Activated CD8-positive, alpha-beta memory T cell treated with anti-CD3 and anti-CD28 coated beads for 4 hours (primary cell): ENCODE data around the gene AMFR.
A peak's percentile ranks its signal among the peaks of the same experiment; 100 is the strongest.

ENCODE experiments used
- DNase-seq, 2 donors: peaks; one replicate each; pipeline ENCODE4 v3.0.0-alpha.2; 2020; ENCODE audit warnings: low read depth in 2 of 2

AMFR gene

DNA sequence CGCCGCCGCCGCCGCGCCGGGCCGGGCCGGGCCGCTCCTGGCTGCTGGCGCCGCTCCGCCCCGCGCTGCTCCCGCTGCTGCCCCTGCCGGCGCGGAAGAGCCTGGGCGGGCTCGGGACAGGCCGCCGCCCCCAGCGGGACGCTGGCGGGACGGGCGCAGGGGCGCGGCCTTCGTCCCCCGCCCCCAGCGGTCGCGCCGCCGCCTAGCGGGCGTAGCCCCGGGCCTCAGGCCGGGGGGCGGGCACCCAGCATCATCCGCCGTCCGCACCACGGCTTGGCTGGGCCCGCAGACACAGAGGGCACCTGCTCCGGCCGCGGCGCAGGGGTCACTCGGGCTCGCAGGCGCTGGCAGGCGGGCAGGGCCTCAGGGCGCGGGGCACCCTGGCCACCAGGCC, at the start of gene AMFR:
TSS of gene AMFR (minus strand) at position 107 of the 394 bp plus-strand sequence. CDS start 218 bp downstream, outside the sequence.
- peak in 1 of 2 donors; percentile 16 for DNase-seq

DNA sequence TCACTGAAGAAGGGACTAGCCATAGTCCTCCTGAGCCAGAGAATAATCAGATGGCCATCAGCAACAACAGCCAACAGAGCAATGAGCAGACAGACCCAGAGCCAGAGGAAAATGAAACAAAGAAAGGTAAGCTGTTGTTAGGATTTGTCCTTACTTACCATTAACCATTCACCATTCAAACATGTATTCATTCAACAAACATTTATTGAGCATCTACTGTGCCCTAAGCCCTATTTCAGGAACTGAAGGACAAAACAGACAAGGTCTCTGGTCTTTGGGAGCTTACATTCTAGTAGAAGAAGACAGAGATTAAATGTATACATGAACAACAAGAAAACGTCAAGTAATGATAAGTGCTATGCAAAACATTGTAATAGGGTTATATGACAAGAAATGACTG, 45.3 kb upstream of the AMFR start:
- no peak for DNase-seq

DNA sequence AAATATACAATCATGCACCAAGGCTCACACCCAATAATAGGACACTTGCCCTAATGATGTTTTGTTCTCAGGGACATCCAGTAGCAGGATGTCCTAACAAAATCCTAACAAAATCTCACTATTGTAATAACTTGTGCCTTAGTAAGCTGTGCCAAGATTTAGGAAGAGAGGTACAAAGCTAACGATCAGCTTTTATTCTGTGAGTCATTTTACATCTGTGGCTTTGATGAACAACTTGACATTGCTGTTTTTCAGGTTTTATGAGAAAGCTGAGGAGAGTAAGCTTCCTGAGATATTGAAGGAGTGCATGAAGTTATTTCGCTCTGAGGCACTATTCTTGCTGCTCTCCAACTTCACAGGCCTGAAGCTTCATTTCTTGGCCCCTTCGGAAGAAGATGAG, 44.9 kb upstream of the AMFR start:
- DNase-seq = no peak

DNA sequence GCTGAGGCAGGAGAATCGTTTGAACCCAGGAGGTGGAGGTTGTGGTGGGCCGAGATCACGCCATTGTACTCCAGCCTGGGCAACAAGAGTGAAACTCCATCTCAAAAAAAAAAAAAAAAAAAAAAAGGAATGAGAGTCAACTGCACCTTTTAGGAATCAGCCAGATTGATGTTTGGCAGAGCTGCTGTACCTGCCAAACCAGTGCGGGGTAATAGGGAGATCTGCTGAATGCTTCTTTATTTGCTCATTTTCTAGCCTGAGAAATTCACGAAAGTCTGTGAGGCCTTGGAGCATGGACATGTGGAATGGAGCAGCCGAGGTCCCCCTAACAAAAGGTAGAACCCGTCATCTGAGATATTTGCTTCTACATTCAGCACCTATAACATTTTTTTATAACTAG, 44.4 kb upstream of the AMFR start:
- DNase-seq = no peak

DNA sequence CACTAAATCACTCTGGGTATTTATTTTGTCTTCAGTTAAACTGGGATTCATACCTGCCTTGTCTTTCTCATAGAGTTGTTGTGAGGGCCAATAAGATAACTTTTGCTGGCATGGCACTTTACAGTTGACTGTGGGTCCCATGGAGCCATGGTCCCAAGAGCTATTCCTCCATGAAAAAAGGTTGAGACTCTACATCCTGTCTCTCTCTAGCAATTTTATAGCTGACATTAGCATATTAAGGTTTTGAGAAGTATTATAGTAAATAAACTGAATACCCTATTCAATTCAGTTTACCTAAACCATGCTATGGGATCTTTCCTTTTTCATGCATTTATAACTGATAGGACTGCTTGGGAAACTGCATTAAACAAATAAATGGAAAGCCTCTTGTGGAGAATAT, 43.5 kb upstream of the AMFR start:
- DNase-seq = no peak

DNA sequence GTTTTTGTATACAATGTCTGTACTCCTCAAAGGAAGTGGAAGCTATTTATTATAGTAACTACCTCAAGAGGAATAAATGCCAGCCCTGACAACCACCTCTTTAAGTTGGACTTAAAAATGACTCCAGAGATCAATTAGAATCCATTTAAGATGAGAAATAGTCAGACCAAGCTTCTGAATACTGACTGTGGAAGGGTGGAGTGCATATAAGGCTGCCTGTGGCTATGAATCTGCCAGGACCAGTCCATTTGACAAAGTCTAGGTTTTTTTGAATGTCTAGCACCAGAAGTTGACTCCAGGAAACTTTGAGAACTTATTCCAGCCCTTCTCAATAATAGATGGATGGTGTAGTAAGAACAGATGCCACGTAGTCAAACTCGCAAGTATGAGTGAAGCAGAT, 41.0 kb upstream of the AMFR start:
- DNase-seq = no peak

DNA sequence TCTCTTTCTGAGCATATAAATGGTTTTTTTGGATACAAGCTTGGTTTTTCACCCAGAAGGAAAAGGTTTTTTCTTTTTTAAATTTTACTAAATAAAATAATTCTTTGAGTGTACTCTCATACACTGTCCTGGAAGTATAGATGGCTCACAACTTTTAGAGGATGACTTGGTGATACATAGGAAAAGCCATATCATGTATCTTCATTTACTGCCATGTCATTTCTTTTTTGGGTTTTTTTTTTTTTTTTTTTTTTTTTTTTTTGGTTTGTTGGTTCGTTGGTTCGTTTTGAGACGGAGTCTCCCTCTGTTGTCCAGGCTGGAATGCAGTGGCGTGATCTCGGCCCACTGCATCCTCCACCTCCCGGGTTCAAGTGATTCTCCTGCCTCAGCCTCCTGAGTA, 37.8 kb upstream of the AMFR start:
- no peak for DNase-seq

DNA sequence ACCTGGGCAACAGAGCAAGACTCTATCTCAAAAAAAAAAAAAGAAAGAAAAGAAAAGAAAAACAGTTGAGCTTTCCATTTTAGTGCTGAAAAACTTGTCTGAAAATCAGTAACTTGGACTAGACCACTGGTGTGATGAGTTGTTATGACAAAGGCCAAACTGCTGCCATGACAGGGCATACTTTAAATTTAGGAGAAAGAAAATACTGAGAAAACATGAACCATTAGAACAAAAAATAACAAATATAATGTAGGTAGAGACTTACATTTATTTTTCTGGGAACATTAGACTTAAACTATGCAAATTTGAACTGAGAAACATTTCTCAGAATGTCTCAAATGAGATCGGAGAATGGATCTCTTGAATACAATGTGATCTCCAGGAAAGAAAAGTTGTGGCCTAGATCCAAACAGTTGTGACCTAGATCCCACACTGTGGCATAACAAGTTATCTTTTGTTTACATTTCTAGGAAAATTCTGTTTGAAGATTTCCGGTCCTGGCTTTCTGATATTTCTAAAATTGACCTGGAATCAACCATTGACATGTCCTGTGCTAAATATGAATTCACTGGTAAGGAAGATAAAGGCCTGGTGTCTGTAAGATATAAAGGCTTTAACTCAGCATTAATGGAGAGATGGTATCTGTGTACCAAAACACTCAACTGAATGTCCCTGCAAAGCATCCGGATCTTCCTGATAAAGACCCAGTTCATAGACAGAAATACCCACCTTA, 36.9 kb upstream of the AMFR start:
- DNase-seq = no peak

DNA sequence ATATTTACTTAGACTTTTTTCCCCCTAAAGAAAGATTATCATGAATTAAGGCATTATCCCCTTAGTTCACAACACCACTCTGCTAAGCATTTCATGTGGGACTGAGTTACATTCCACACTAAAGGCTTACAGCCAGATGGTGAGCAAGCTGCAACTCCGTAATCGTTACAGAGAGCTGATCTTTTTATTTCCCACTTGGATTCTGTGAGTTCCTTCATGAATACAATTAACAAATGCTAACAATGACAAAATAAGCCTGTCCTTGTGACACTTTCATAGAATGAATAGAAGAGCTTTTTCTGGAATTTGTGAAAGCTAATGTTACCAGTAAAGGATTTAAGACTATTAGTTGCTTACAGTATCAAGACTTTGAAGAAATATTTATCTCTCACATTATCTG, 34.8 kb upstream of the AMFR start:
- DNase-seq = no peak

DNA sequence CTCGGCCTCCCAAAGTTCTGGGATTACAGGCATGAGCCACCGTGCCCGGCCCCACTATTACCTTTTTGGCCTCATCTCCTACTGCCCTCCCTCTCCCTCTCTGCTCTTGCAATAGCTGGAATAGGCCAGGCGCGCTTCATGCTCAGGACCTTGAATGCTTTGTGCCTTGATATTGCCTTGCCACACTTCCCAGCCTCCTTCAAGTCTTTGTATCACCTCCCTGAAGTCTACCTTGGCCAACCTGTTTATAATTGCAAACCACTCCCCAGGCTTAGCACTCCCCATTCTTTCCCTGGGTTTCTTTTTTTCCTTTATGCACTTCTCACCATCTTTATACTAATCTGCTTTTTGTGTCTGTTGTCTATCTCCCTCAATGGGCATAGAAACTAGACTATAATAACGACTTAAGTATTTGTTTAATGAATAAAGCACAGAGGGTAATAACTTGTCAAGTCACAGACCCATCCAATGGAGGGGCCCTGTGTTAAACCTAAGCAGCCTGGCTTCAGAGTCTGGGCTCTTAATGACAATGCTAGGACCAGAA, 32.7 kb upstream of the AMFR start:
- no peak for DNase-seq

DNA sequence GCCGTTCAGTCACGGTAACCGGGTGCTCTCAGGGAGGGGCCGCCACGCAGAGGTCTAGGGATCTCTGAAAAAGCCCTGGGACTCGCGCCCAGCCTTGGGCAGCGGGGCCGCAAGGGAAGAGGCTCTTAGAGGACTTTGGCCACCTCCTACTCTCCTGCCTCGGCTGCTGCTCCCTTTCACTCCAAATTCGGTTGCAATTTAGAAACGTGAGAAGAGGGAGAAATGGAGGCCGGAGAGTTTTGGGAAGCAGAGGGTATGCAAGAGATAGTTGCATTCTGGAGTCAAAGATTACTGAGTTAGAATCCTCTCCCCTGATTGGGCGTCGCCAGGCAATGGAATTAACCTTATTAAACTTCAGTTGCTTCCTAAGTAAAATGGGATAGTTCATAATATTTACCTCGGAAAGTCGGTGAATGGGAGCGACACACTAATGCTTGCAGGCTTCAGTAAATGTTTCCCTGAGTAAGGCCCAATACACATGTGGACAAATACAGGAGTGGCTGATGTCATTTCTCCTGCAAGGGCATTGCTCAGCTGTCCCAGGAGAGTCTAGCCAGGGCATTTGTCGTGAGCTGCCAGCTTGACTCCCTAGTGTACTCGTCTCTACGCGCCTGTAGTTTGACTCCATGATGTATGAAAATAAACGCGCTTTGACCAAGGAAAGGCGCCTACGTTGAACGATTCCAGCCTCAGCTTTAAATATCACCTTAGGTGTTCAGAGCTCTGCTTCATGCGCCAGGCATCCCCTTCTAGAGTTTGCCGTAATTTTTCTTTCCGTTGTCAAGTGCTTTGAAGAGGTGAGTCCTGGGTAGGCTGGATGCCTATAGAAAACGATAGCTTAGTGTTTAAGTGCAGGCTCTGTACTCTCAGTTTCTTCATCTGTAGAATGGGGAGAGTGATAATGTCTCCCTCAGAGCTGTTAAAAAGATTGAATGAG, 26.7 kb upstream of the AMFR start:
- DNase-seq = no peak

DNA sequence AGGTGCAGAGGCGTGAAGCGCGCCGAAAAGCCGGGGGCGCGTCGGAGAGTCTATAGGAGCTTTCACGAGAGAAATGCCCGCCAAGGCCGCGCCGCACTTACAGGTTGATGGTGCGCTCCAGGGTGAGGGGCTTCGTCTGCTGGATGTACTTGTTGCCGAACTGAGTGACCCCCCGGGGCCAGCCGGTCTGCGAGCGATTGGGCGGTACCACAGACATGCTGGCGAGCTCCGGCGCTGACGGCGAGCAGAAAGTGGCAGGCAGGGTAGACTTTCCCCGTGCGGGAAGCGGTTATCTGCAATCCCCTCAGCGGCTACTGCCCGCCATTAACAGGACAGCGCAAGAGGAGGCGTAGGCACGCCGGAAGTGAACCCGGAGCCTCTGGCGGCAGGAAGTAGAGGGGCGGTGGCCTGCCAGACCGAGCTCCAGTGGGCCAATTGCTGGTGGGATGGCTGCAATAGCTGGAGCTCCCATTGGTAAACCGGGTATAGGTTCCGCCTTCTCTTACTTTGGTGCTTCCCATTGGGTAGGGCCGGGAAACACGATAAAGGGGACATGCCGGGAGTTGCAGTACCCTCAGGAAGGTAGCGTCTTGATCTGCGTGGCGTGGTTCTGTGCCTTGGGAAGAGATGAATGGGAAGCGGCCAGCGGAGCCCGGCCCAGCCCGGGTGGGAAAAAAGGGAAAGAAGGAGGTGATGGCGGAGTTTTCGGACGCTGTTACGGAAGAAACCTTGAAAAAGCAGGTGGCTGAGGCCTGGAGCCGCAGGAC, 25.8 kb upstream of the AMFR start, which contains the start of the genes NUDT21 and OGFOD1:
TSS of gene NUDT21 (minus strand) at position 347 of the 767 bp plus-strand sequence. CDS start at position 217, 130 bp downstream.
TSS of gene OGFOD1 (plus strand) at position 569 of the 767 bp plus-strand sequence. CDS start at position 628, 59 bp downstream.
- peak; percentile 81 to 87 for DNase-seq

DNA sequence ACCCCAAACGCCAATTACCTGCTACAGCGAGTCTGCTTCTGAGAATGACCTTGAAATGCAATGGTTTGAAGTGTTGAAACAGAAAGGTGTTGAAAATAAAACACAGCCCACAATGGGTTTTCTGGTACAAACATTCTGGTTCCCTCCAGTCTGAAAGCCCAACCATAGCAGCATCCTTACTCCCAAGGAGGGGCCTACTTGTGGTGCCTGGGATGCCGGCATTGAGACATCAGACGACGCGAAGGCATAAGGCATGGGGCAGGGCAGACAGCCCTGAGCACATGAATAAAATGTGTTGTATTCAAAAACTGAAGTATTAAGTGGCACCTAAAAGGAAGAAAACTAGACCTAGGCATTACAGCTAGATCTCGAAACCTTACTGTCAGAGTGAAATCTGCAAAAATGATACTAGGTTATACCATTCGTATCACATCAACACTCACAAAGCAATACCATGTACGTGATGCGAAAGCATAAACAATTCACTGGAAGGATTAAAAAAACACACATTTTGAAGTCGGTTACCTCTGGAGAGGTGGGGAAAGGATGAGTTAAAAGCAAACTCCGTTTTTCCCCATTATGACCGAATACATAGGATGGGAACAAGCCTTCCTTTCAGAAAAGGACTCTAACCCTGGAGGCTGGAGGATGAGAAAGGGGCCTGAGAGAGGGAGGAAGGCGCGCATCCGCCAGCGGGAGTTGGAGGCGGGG, 25.1 kb upstream of the AMFR start:
- DNase-seq = no peak

DNA sequence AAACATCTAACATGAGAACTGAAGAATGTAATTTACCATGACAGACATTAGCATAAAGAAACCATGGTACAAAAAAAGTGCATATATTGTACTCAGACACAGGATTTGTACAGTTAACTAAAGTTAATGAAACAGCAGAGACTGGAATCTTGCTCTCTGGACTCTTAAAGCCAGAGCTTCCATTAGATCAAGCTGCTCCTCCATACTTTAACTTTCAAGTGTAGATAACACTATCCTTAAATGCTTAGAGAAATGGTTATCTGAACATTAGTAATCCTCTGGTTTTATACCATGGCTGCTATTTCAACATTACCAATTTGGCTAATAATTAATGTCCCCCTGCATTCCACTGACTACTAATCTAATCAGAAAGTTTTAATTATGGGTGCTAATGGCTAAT, 22.7 kb upstream of the AMFR start:
- DNase-seq = no peak

DNA sequence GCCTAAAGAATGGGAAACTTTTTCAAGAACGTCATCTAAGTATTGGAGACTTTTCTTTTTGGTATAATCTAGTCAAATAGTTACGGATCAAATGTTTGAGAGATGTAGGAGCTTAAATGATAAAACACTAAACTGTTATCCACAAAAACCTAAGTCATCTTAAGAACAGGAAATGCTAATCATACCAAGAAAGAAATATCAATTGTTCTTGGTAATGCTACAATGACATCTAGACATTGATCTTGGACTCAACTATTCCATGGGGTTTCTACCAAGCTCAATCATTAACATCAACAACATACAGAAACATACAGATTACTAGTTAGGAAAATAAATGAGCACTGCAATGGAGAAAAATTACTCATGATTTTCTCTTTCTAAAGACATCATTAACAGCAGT, 21.9 kb upstream of the AMFR start:
- no peak for DNase-seq

DNA sequence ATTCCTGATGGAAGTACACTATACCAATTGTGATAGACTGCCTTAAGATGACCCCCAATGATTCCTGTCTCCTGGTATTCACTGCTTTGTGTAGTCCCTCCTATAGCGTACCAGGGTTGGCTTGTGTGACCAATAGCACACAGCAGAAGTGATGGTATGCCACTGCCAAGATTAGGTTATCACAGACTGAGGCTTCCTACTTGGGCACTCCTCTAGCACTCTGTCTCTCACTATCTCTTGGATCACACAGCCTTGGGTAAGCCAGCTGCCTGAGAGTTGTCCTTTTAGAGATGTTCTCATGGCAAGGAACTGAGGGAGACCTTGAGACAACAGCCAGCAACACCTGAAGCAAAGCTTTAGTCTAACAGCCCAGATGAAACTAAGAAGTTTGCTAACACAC, 12.7 kb upstream of the AMFR start:
- no peak for DNase-seq

DNA sequence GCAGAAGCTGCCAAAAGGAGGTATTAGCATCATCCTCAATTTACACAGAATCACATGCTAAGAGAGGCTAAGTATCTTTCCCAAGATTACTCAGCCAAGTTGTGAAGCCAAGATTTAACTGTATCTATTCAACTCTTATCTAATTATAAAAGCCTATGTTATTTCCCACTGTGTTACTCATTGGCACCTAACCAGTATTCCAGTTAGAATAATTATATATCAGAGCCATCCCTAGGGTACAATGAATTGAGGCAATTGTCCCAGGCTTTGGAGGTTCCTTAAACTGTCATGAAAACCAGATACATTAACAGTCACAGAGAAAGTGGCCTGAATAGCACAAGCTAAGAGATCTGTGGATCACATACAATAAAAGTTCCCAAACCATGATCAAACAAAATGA, 10.9 kb upstream of the AMFR start:
- DNase-seq = no peak

DNA sequence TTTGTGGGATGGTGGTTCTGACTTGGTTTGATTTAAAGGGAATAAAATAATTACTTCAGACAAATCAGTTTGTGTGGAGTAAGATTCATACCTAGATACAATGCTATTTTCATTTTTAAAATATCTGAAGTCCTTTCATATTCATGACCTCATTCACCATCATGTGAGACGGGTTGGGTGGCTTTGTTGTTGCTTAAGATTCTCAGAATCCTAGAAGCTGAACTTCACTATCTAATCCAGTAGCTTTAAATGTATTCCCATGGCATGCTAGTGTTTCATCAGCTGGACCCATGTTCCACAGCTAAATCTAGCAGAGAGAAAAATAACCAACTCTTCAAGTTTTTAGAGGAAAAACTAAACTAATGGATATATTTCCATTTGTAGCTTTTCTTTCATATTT, 2.7 kb upstream of the AMFR start:
- no peak for DNase-seq

DNA sequence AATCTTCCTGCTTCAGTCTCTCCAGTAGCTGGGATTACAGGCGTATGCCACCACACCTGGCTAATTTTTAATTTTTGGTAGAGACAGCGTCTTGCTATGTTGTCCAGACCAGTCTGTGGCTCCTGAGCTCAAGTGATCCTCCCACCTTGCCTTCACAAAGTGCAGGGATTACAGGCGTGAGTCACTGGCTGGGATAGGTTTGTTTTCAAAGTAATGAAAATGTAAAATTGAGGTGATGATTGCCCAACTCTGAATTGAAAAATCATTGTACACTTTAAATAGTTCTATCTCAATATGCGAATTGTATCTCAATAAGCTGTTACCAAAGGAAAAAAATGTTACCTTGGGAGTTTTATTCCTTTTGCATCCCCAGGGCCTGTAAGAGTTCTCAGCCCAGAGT, 1.2 kb upstream of the AMFR start:
- no peak for DNase-seq

DNA sequence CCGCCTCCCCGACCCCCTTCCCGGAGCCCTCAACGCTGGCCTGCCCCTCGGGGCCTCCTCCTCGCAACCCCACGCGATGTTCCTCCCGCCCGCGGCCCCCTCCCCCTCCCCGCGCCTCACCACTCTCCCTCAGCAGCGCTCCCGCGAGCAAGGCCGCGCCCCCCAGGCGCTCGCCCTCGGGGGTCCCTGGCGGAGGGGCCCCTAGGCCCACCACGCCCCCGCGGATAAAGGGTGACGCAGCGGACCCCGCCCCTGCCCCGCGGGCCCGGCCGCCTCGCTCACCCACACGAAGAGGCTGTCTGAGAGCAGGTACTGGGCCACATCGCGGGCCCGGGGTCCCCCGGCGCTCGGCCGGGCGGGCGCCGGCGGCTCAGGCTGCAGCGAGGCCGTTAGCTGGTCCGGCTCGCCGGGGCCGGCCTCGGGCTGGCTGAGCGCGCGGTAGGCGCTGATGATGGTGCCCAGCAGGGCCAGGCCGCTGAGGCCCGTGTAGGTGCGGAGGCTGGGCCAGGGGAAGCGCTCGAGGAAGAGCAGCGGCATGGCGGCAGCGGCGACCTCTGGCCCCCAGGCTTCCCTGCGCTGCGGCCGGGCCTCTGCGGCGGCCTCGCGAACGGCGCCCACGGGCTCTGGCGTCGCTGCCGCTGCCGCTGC, 430 bp downstream of the AMFR start:
- peak in 1 of 2 donors; percentile 6 for DNase-seq

DNA sequence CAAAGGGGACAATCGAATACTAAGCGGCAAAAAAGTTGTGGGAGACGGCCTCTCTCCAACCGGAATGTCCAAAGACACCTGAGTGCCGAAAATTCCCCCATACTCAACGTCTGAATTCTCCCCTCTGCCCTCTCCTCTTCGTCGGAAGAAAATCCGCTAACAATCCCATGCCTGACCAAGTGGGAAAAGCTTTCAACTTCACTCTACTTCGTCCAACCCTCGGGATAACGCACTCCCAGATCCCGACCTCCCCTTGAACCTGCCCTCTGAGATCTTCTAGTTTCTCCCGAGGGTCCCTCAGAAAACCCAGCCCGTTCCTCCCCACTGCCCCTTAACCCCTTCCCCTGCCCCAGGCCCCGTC, 961 bp downstream of the AMFR start:
- no peak for DNase-seq
